Measurements from ENCODE around the gene BID. TPM values are rescaled to one million over a fixed set of nuclear protein-coding genes. Genes with fewer than 3 reads are reported as not detected.

BID gene
- total RNA-seq, 1 experiment from 2014 or later: 32.5 TPM

DNA sequence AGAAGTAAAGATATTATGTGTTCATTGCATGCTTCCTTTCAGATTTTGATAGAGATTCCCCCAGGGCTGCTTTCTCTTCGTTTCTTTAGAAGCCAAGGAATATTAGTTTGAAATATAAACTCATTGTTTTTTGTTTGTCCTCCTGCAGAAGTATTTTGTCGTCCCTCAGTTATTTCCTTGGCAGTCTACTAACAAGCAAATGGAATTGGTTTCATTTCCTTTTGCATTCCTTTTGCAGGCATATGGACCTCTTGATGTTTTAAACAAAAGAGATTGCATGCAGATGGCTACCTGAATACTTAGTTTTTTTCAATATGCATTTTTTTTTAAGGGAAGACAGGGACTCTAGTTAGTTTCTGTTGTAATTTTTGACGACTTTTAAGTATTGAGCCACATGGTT, 73.5 kb downstream of the BID start:
- POLR2A ChIA-PET: no interaction called here
- no peak for DNase-seq (ENCODE audit: low spot score)
- Mint-ChIP-seq H3K4me1 (peaks cover 26% of the 10 kb centered on the region), H3K9me3 (no peaks in the 10 kb centered on the region), H3K27me3 (ENCODE audit: low read depth) (no peaks in the 10 kb centered on the region), H3K27ac (peak overlapping the region; percentile 85), H3K36me3 (peaks cover 17% of the 10 kb centered on the region), H3K4me3 (peak overlapping the region; percentile 10; the same call in 1 of the 2 replicates)
- TF ChIP-seq, protein P1, sequence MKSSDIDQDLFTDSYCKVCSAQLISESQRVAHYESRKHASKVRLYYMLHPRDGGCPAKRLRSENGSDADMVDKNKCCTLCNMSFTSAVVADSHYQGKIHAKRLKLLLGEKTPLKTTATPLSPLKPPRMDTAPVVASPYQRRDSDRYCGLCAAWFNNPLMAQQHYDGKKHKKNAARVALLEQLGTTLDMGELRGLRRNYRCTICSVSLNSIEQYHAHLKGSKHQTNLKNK (CRISPR knock-in tag; IDR thresholded peaks at IDR 0.05): no peak
- no peak for TF ChIP-seq JUN (CRISPR knock-in tag; IDR thresholded peaks at IDR 0.05)
- CTCF ChIA-PET: no interaction called here
- no peak for ATAC-seq

DNA sequence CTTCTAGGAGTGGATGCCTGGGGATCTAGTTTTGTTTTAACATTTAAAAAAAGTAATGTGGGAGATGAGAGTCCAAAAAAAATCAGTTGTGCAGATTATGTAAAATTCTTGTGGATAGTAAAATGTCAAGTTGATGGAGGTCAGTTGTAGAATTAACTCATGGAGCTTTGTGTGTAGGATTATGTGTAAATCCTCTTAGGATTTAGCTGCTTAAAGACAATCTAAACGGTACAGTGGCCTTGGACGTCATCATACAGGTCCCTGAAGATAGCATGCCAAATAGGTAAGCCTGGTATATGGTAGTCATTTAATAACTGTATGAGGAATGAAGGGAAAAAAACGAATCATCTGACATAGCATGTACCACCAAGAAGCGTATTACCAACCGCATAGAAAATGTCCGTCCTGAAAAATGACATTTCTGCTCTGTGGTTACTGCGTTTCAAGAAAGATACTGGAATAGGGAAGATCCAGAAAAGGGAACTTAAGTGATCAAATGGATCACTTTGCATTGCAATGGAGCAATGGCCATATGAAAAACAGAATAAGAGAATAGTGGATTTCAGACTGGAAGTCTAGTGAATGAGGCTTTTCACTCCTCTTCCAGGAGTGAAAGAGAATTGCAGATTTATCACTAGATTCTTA, 74.5 kb downstream of the BID start:
- Mint-ChIP-seq H3K27ac (peak overlapping the region; percentile 18), H3K4me1 (peaks cover 26% of the 10 kb centered on the region), H3K4me3 (no peak overlapping the region), H3K27me3 (ENCODE audit: low read depth) (no peaks in the 10 kb centered on the region), H3K36me3 (peaks cover 11% of the 10 kb centered on the region), H3K9me3 (no peaks in the 10 kb centered on the region)
- ChIA-PET POLR2A (no interaction called here), CTCF (no interaction called here)
- DNase-seq (ENCODE audit: low spot score) (no peak), ATAC-seq (no peak)
- TF ChIP-seq PRRX2 (CRISPR knock-in tag; IDR thresholded peaks at IDR 0.05) (no peak), FOXJ3 (CRISPR knock-in tag; IDR thresholded peaks at IDR 0.05; ENCODE audit: borderline replicate concordance) (no peak), ZNF317 (CRISPR knock-in tag; IDR thresholded peaks at IDR 0.05; ENCODE audit: borderline replicate concordance, low read depth) (no peak), GTF2I (CRISPR knock-in tag; conservative IDR thresholded peaks at IDR 0.05) (no peak), IRF2 (CRISPR knock-in tag; IDR thresholded peaks at IDR 0.05; ENCODE audit: borderline replicate concordance, low read depth) (no peak), JUN (CRISPR knock-in tag; IDR thresholded peaks at IDR 0.05) (no peak), ZNF423 (CRISPR knock-in tag; IDR thresholded peaks at IDR 0.05) (no peak)
- TF ChIP-seq, protein P2, sequence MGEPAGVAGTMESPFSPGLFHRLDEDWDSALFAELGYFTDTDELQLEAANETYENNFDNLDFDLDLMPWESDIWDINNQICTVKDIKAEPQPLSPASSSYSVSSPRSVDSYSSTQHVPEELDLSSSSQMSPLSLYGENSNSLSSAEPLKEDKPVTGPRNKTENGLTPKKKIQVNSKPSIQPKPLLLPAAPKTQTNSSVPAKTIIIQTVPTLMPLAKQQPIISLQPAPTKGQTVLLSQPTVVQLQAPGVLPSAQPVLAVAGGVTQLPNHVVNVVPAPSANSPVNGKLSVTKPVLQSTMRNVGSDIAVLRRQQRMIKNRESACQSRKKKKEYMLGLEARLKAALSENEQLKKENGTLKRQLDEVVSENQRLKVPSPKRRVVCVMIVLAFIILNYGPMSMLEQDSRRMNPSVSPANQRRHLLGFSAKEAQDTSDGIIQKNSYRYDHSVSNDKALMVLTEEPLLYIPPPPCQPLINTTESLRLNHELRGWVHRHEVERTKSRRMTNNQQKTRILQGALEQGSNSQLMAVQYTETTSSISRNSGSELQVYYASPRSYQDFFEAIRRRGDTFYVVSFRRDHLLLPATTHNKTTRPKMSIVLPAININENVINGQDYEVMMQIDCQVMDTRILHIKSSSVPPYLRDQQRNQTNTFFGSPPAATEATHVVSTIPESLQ (CRISPR knock-in tag; IDR thresholded peaks at IDR 0.05): no peak
- TF ChIP-seq, protein P3, sequence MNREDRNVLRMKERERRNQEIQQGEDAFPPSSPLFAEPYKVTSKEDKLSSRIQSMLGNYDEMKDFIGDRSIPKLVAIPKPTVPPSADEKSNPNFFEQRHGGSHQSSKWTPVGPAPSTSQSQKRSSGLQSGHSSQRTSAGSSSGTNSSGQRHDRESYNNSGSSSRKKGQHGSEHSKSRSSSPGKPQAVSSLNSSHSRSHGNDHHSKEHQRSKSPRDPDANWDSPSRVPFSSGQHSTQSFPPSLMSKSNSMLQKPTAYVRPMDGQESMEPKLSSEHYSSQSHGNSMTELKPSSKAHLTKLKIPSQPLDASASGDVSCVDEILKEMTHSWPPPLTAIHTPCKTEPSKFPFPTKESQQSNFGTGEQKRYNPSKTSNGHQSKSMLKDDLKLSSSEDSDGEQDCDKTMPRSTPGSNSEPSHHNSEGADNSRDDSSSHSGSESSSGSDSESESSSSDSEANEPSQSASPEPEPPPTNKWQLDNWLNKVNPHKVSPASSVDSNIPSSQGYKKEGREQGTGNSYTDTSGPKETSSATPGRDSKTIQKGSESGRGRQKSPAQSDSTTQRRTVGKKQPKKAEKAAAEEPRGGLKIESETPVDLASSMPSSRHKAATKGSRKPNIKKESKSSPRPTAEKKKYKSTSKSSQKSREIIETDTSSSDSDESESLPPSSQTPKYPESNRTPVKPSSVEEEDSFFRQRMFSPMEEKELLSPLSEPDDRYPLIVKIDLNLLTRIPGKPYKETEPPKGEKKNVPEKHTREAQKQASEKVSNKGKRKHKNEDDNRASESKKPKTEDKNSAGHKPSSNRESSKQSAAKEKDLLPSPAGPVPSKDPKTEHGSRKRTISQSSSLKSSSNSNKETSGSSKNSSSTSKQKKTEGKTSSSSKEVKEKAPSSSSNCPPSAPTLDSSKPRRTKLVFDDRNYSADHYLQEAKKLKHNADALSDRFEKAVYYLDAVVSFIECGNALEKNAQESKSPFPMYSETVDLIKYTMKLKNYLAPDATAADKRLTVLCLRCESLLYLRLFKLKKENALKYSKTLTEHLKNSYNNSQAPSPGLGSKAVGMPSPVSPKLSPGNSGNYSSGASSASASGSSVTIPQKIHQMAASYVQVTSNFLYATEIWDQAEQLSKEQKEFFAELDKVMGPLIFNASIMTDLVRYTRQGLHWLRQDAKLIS (CRISPR knock-in tag; IDR thresholded peaks at IDR 0.05; ENCODE audit: borderline replicate concordance): no peak
- TF ChIP-seq, protein P4, sequence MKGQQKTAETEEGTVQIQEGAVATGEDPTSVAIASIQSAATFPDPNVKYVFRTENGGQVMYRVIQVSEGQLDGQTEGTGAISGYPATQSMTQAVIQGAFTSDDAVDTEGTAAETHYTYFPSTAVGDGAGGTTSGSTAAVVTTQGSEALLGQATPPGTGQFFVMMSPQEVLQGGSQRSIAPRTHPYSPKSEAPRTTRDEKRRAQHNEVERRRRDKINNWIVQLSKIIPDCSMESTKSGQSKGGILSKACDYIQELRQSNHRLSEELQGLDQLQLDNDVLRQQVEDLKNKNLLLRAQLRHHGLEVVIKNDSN (CRISPR knock-in tag; IDR thresholded peaks at IDR 0.05): no peak
- TF ChIP-seq, protein P5, sequence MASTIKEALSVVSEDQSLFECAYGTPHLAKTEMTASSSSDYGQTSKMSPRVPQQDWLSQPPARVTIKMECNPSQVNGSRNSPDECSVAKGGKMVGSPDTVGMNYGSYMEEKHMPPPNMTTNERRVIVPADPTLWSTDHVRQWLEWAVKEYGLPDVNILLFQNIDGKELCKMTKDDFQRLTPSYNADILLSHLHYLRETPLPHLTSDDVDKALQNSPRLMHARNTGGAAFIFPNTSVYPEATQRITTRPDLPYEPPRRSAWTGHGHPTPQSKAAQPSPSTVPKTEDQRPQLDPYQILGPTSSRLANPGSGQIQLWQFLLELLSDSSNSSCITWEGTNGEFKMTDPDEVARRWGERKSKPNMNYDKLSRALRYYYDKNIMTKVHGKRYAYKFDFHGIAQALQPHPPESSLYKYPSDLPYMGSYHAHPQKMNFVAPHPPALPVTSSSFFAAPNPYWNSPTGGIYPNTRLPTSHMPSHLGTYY (CRISPR knock-in tag; IDR thresholded peaks at IDR 0.05): no peak
- TF ChIP-seq, protein P6, sequence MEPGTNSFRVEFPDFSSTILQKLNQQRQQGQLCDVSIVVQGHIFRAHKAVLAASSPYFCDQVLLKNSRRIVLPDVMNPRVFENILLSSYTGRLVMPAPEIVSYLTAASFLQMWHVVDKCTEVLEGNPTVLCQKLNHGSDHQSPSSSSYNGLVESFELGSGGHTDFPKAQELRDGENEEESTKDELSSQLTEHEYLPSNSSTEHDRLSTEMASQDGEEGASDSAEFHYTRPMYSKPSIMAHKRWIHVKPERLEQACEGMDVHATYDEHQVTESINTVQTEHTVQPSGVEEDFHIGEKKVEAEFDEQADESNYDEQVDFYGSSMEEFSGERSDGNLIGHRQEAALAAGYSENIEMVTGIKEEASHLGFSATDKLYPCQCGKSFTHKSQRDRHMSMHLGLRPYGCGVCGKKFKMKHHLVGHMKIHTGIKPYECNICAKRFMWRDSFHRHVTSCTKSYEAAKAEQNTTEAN (CRISPR knock-in tag; IDR thresholded peaks at IDR 0.05): no peak
- TF ChIP-seq, protein P7, sequence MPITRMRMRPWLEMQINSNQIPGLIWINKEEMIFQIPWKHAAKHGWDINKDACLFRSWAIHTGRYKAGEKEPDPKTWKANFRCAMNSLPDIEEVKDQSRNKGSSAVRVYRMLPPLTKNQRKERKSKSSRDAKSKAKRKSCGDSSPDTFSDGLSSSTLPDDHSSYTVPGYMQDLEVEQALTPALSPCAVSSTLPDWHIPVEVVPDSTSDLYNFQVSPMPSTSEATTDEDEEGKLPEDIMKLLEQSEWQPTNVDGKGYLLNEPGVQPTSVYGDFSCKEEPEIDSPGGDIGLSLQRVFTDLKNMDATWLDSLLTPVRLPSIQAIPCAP (CRISPR knock-in tag; IDR thresholded peaks at IDR 0.05): no peak

All from WTC11 (cell line).